SK-N-SH (cell line): ENCODE data around the gene PURA. TPM values are rescaled to one million over a fixed set of nuclear protein-coding genes. Genes with fewer than 3 reads are reported as not detected.

Experiments
- CTCF ChIA-PET: fragments of 300-600, 350-600 bp; formaldehyde crosslinking; extraction: SDS; loops from one replicate; lab custom pipeline; 2021; lab: Yijun Ruan, JAX
- POLR2A ChIA-PET: fragments of 350-600 bp; sonication (Branson Sonifier 250); formaldehyde crosslinking; extraction: SDS; loops from one replicate; lab custom pipeline; 2020; ENCODE audit warnings: antibody characterized with exemption, inconsistent platforms; lab: Yijun Ruan, JAX
- DNase-seq: peaks from one replicate; pipeline ENCODE4 v3.0.0; 2012
- H2AFZ ChIP-seq: fragments of 200-600 bp; sonication (generic); 2 replicates; pipeline ENCODE4 v1.8.1; 2016; ENCODE audit warnings: antibody characterized with exemption, mild to moderate bottlenecking, low read depth
- H3F3A ChIP-seq: fragments of 200-600 bp; sonication (generic); replicated peaks from 2 replicates; pipeline ENCODE3; 2016; ENCODE audit warnings: antibody characterized with exemption, mild to moderate bottlenecking; ENCODE audit not compliant: insufficient read depth
- H3K27ac ChIP-seq, 2 experiments: fragments of 200-500 bp in 1 of 2; fragments of 200-600 bp in 1 of 2; sonication (Bioruptor generic) in 1 of 2; sonication (generic), shearing (Covaris generic) in 1 of 2; 2 replicates each; pipeline versions ENCODE4 v1.5.1 to v1.6.1; 2014 to 2016; ENCODE audit warnings: low read depth in 2 of 2, inconsistent platforms in 1 of 2, low read length in 1 of 2, mild to moderate bottlenecking in 1 of 2, mixed read lengths in 1 of 2
- H3K27me3 ChIP-seq: fragments of 200-600 bp; sonication (generic), shearing (Covaris generic); 2 replicates; pipeline ENCODE4 v1.6.1; 2016; ENCODE audit warnings: mixed run types; ENCODE audit not compliant: insufficient read depth
- H3K36me3 ChIP-seq, 2 experiments: fragments of 200-500 bp in 1 of 2; fragments of 200-600 bp in 1 of 2; sonication (Bioruptor generic) in 1 of 2; sonication (generic) in 1 of 2; replicated peaks in 1 of 2; 2 replicates each; pipeline versions ENCODE3 to v1.5.1; 2014 to 2016; ENCODE audit warnings: low read length in 1 of 2, mild to moderate bottlenecking in 1 of 2; ENCODE audit not compliant: insufficient read depth in 2 of 2, control insufficient read depth in 1 of 2
- H3K4me1 ChIP-seq, 2 experiments: fragments of 200-500 bp in 1 of 2; fragments of 200-600 bp in 1 of 2; sonication (Bioruptor generic) in 1 of 2; sonication (generic), shearing (Covaris generic) in 1 of 2; 2 replicates each; pipeline versions ENCODE4 v1.5.1 to v1.6.1; 2014 to 2016; ENCODE audit warnings: low read depth in 1 of 2, low read length in 1 of 2, mixed run types in 1 of 2; ENCODE audit not compliant: insufficient read depth in 2 of 2, control insufficient read depth in 1 of 2
- H3K4me2 ChIP-seq: fragments of 200-600 bp; sonication (generic), shearing (Covaris generic); 2 replicates; pipeline ENCODE4 v1.6.1; 2017; ENCODE audit warnings: mixed run types
- H3K4me3 ChIP-seq, 2 experiments: fragments of 200-500 bp in 1 of 2; fragments of 200-600 bp in 1 of 2; sonication (Bioruptor generic) in 1 of 2; sonication (generic), shearing (Covaris generic) in 1 of 2; 2 replicates each; pipeline versions ENCODE4 v1.5.1 to v1.8.1; 2014 to 2016; ENCODE audit warnings: low read depth in 2 of 2, inconsistent platforms in 1 of 2, low read length in 1 of 2, mild to moderate bottlenecking in 1 of 2, mixed read lengths in 1 of 2, moderate library complexity in 1 of 2
- H3K79me2 ChIP-seq: fragments of 200-600 bp; sonication (generic); 2 replicates; pipeline ENCODE4 v1.8.1; 2017; ENCODE audit warnings: mild to moderate bottlenecking; ENCODE audit not compliant: insufficient read depth
- H3K9ac ChIP-seq: fragments of 200-600 bp; sonication (generic); 2 replicates; pipeline ENCODE4 v1.6.1; 2017; ENCODE audit warnings: mixed run types
- H3K9me2 ChIP-seq: fragments of 200-600 bp; sonication (generic); 2 replicates; pipeline ENCODE4 v1.6.1; 2017; ENCODE audit warnings: mixed run types
- H3K9me3 ChIP-seq: fragments of 200-600 bp; sonication (generic); 2 replicates; pipeline ENCODE4 v1.6.1; 2017; ENCODE audit warnings: mixed run types, mild to moderate bottlenecking, moderate library complexity
- H4K20me1 ChIP-seq: fragments of 200-600 bp; sonication (generic); 2 replicates; pipeline ENCODE4 v1.6.1; 2017; ENCODE audit warnings: mild to moderate bottlenecking, mixed run types; ENCODE audit not compliant: insufficient read depth
- CHD2 ChIP-seq: fragments of 150-350 bp; IDR thresholded peaks from 2 replicates; pipeline ENCODE4 v1.6.1; 2018; ENCODE audit warnings: low read length; ENCODE audit not compliant: partially characterized antibody
- CTCF ChIP-seq: fragments of 200-600 bp; sonication (generic); IDR thresholded peaks from 2 replicates; pipeline ENCODE4 v1.6.1; 2017; ENCODE audit warnings: antibody characterized with exemption, mild to moderate bottlenecking, moderate library complexity
- ELF1 ChIP-seq: IDR thresholded peaks from 2 replicates; pipeline ENCODE4 v1.4.0; 2012
- FOSL2 ChIP-seq: IDR thresholded peaks from 2 replicates; pipeline ENCODE4 v1.4.0; 2012; ENCODE audit warnings: low read depth, mild to moderate bottlenecking, moderate library complexity, borderline replicate concordance
- GATA2 ChIP-seq: sonication (generic); formaldehyde crosslinking; IDR thresholded peaks from 2 replicates; pipeline ENCODE4 v1.5.0; 2020; ENCODE audit warnings: mild to moderate bottlenecking, missing genetic modification reagents
- JUND ChIP-seq: IDR thresholded peaks from 2 replicates; pipeline ENCODE4 v1.4.0; 2012
- RAD21 ChIP-seq: IDR thresholded peaks from 2 replicates; pipeline ENCODE4 v1.6.1; 2012; ENCODE audit warnings: mild to moderate bottlenecking, low read length
- SMC3 ChIP-seq: IDR thresholded peaks from 2 replicates; pipeline ENCODE4 v1.6.1; 2012; ENCODE audit warnings: low read depth, low read length, improper control_type of control experiment
- WGBS: methylation state at CpG from one replicate; pipeline ENCODE4 v1.1.6; 2017; ENCODE audit warnings: low lambda C conversion rate; 5-methylcytosine and 5-hydroxymethylcytosine counted together
- polyA plus RNA-seq, 3 experiments: library from polyadenylated mRNA; depleted of rRNA; stranded (reverse); fragments of >200 nt; gene quantifications; 2 replicates each; pipeline ENCODE4 v1.2.3, GENCODE V29; 2012

PURA gene
- polyA plus RNA-seq, 1 of the 3 experiments (the other 2 are of a cell fraction): 2.4 TPM

GRCh38 chr5:140125637-140126036 is 11.7 kb downstream of the PURA start, which contains the start of gene IGIP:
Gene IGIP, plus strand, starts transcription at chr5:140125937. Its CDS starts 2,540 bp downstream, at chr5:140128477.
- Histone ChIP-seq H3K36me3 (no peaks in the 10 kb centered on the region), H4K20me1 (no peaks in the 10 kb centered on the region; the same call in 1 of the 2 replicates), H3K4me1 (peaks cover 0 to 14% of the 10 kb centered on the region in 2 experiments; a peak in 2 of 4 replicates), H3K4me2 (no peak within 1 kb of the TSS), H3K27ac (no peak within 1 kb of the TSS), H3K4me3 (no peak within 1 kb of the TSS), H3K79me2 (peaks cover 70% of the 10 kb centered on the region), H3K9me2 (no peaks in the 10 kb centered on the region), H3F3A (peaks cover 3% of the 10 kb centered on the region), H3K9me3 (no peaks in the 10 kb centered on the region), H3K9ac (no peak within 1 kb of the TSS), H3K27me3 (no peaks in the 10 kb centered on the region), H2AFZ (no peak within 1 kb of the TSS)
- 98% methylated on average over 4 of the region's 4 CpGs for WGBS
- no peak for DNase-seq
- no peak for TF ChIP-seq ELF1
- no peak for TF ChIP-seq RAD21
- TF ChIP-seq SMC3: no peak
- TF ChIP-seq GATA2 (CRISPR knock-in tag): no peak
- ChIA-PET POLR2A (no interaction called here), CTCF (interaction anchor here (1.3 to 2.5 kb wide), 3 partner anchors 11 to 226 kb away, joined by 4 to 14 read pairs (median 4); partner anchors contain the start of gene PURA)

- TF ChIP-seq CTCF (no peak), JUND (no peak)
- Histone ChIP-seq H3K9me3 (no peaks in the 10 kb centered on the region), H3K27ac (no peak overlapping the region), H3K9ac (no peak overlapping the region), H3K4me1 (peaks cover 0 to 17% of the 10 kb centered on the region in 2 experiments; a peak in 2 of 4 replicates), H3K27me3 (no peaks in the 10 kb centered on the region), H3K4me2 (no peak overlapping the region), H3K4me3 (no peak overlapping the region), H3K9me2 (no peaks in the 10 kb centered on the region), H3F3A (peaks cover 5% of the 10 kb centered on the region), H3K36me3 (no peaks in the 10 kb centered on the region), H2AFZ (no peak overlapping the region), H4K20me1 (no peaks in the 10 kb centered on the region; the same call in 1 of the 2 replicates), H3K79me2 (peaks cover 64% of the 10 kb centered on the region)
- POLR2A ChIA-PET: no interaction called here
- CTCF ChIA-PET: interaction anchor here (0.7 to 2.5 kb wide), 4 partner anchors 12 to 225 kb away, joined by 3 to 14 read pairs (median 4); partner anchors contain the start of gene PURA
- 89% methylated on average over 4 of the region's 6 CpGs for WGBS
- DNase-seq: no peak
Measured at GRCh38 chr5:140126315-140127012, 12.6 kb downstream of the PURA start.

GRCh38 chr5:140128376-140128775 is 14.5 kb downstream of the PURA start:
- no peaks in the 10 kb centered on the region for H3K9me3 ChIP-seq
- no peak overlapping the region for H3K27ac ChIP-seq
- H3K9me2 ChIP-seq: no peaks in the 10 kb centered on the region
- TF ChIP-seq CHD2: no peak
- no peak for TF ChIP-seq JUND
- no peak for TF ChIP-seq SMC3
- TF ChIP-seq FOSL2: no peak
- H3K9ac ChIP-seq: no peak overlapping the region
- H3K79me2 ChIP-seq: peaks cover 49% of the 10 kb centered on the region
- H3K4me3 ChIP-seq: no peak overlapping the region
- H3K27me3 ChIP-seq: no peaks in the 10 kb centered on the region
- H2AFZ ChIP-seq: no peak overlapping the region
- 94% methylated on average over 5 of the region's 5 CpGs for WGBS
- no peak overlapping the region for H3K4me2 ChIP-seq
- ChIA-PET POLR2A (no interaction called here), CTCF (interaction anchor here (1.2 to 2.5 kb wide), 3 partner anchors 16 to 24 kb away, joined by 3 to 14 read pairs (median 8); no protein-coding TSS in a partner anchor)
- no peaks in the 10 kb centered on the region for H3K36me3 ChIP-seq
- no peak for DNase-seq
- peaks cover 0 to 23% of the 10 kb centered on the region in 2 experiments; a peak in 3 of 4 replicates for H3K4me1 ChIP-seq
- peaks cover 8% of the 10 kb centered on the region for H3F3A ChIP-seq
- no peaks in the 10 kb centered on the region; the same call in 1 of the 2 replicates for H4K20me1 ChIP-seq
